ENCODE data around the gene AGPS. TPM values are rescaled to one million over a fixed set of nuclear protein-coding genes. Genes with fewer than 3 reads are reported as not detected.

Gene AGPS
- total and polyA plus RNA-seq, 2 of the 13 experiments (the other 11 are each of a cell fraction or from before 2014, with no cell fraction given): 39.4 to 99.0 TPM

DNA sequence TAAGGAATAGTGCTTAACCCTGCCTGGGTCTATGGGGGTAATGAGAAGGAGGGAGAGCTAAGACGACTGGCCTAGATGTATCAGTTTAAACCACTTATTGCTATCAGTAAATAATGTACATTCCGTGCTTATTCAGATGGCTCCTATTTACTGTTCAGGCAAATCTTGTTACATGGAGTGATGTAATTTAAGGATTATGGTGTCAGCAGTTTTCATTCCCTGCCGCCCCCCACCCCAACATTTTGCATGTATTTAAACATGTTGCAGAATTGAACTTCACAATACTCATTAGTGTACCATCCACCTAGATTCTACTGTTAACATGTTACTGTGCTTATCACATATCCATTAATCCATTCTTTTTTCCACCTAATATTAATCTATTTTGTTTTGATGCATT, 11.7 kb downstream of the AGPS start (continued):
- no peak for TF ChIP-seq GPN1 (CRISPR knock-in tag; IDR thresholded peaks at IDR 0.05; ENCODE audit: borderline replicate concordance)
- TF ChIP-seq ZNF33B (CRISPR knock-in tag; IDR thresholded peaks at IDR 0.05): no peak
- TF ChIP-seq, protein P1, sequence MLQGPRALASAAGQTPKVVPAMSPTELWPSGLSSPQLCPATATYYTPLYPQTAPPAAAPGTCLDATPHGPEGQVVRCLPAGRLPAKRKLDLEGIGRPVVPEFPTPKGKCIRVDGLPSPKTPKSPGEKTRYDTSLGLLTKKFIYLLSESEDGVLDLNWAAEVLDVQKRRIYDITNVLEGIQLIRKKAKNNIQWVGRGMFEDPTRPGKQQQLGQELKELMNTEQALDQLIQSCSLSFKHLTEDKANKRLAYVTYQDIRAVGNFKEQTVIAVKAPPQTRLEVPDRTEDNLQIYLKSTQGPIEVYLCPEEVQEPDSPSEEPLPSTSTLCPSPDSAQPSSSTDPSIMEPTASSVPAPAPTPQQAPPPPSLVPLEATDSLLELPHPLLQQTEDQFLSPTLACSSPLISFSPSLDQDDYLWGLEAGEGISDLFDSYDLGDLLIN (CRISPR knock-in tag; IDR thresholded peaks at IDR 0.05; ENCODE audit: borderline replicate concordance): no peak
- peak; percentile 65 to 83 for TF ChIP-seq MAFK (conservative IDR thresholded peaks at IDR 0.05 in 1 of 2, IDR thresholded peaks at IDR 0.05 in 1 of 2; ENCODE audit: low read length in 2 of 2)
- TF ChIP-seq POLR2A (IDR thresholded peaks at IDR 0.05; ENCODE audit: insufficient read depth in 1 of 2, low read depth in 2 of 2, low read length in 2 of 2): 0 out of 4 replicates have a peak, but pooled peaks of 1 of the 2 experiments have one; percentile 19
- TF ChIP-seq ZNF746 (CRISPR knock-in tag; IDR thresholded peaks at IDR 0.05): no peak

DNA sequence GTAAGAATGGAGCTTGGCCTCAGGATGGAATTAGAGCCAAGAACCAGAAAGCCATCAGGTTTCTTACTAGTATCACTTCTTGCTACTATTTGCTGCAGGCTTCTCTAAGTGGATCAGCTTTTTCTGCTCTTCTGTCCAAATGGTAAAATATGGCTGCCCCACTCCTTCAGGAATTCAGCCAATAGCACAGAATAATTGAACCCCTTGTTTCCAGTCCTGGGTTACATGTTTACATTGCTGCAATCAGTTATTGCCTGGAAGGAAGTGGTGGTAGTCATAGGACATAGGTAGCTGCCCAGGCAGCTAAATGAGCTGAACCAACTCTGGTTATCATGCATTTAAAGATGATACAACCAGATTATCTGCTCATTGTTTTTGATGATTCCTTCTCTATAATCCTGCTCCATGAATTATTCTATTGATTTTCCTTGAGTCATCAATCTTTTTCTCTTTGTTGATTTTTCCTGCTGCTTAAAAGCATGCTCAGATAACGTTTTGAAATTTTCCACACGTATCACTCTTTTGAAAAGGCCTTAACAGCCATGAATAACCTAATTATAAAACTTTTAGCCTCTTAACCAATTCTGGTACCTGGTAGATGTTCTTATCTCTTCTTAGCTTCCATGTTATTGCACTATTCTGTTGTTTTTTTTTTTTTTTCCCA, 12.6 kb downstream of the AGPS start:
- Histone ChIP-seq H3K27me3 (ENCODE audit: control insufficient read depth in 1 of 2, insufficient read depth in 2 of 2, low read length in 2 of 2) (no peaks in the 10 kb centered on the region), H3K4me2 (ENCODE audit: low read depth, low read length) (peak overlapping the region; percentile 21), H3K27ac (ENCODE audit: extremely low read length, insufficient read depth, low read length) (peak overlapping the region; percentile 13), H3K4me1 (ENCODE audit: insufficient read depth, low read length) (peaks cover 98% of the 10 kb centered on the region), H3K79me2 (ENCODE audit: insufficient read depth, low read length) (peaks cover 100% of the 10 kb centered on the region), H4K20me1 (ENCODE audit: insufficient read depth, low read length) (peaks cover 34% of the 10 kb centered on the region), H3K36me3 (replicated peaks in 1 of 2; ENCODE audit: control insufficient read depth in 1 of 2, insufficient read depth in 2 of 2, low read length in 2 of 2) (peaks cover 0 to 3% of the 10 kb centered on the region in 2 experiments; a peak in 2 of 5 replicates), H2AFZ (ENCODE audit: low read length) (no peak overlapping the region), H3K9ac (ENCODE audit: insufficient read depth, low read depth, low read length) (no peak overlapping the region), H3K9me3 (ENCODE audit: low read length) (no peaks in the 10 kb centered on the region), H3K4me3 (replicated peaks in 1 of 3; ENCODE audit: insufficient read depth in 1 of 3, low read depth in 2 of 3, low read length in 3 of 3) (no peak overlapping the region)
- no TSS peak for BruUV-seq (replicated peaks)
- WGBS (ENCODE audit: low lambda C conversion rate): 73% methylated on average over 2 of the region's 2 CpGs
- peak; percentile 92 for ATAC-seq
- CTCF ChIA-PET (ENCODE audit: low intra/inter-chr PET ratio, low total read pairs): no interaction called here
- in situ Hi-C loops (cut with HindIII; ENCODE audit: extremely low pct_ligation_motif_present, low pct_unique_long_range_greater_than_20kb) (no loop called here), intact Hi-C loops (cut with micrococcal nuclease; ENCODE audit: unreplicated experiment) (no loop called here)
- POLR2A ChIA-PET: interaction anchor here (0.9 to 2.7 kb wide), 4 partner anchors 7 to 140 kb away, joined by 3 to 21 read pairs (median 8); partner anchors contain the start of genes AGPS and NFE2L2
- peak; percentile 82 for DNase-seq (ENCODE audit: low spot score)
- no peak for FAIRE-seq
- TF ChIP-seq, protein P2, sequence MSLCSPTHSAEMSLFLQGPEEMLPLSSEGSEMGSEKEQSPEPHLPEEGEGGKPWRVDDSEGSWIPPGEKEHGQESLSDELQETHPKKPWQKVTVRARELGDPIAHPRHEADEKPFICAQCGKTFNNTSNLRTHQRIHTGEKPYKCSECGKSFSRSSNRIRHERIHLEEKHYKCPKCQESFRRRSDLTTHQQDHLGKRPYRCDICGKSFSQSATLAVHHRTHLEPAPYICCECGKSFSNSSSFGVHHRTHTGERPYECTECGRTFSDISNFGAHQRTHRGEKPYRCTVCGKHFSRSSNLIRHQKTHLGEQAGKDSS (CRISPR knock-in tag; IDR thresholded peaks at IDR 0.05; ENCODE audit: borderline replicate concordance, low read depth): no peak
- TF ChIP-seq BHLHE40 (IDR thresholded peaks at IDR 0.05; ENCODE audit: low read length) (no peak), ZNF891 (CRISPR knock-in tag; IDR thresholded peaks at IDR 0.05) (no peak), LRRFIP1 (CRISPR knock-in tag; conservative IDR thresholded peaks at IDR 0.05) (no peak), CENPT (CRISPR knock-in tag; IDR thresholded peaks at IDR 0.05; ENCODE audit: low read depth) (no peak), MNT (IDR thresholded peaks at IDR 0.05) (no peak), PHB2 (IDR thresholded peaks at IDR 0.05; ENCODE audit: partially characterized antibody) (no peak)
